IMR-90 (cell line): Measurements from ENCODE around the gene EEF1E1. TPM values are rescaled to one million over a fixed set of nuclear protein-coding genes. Genes with fewer than 3 reads are reported as not detected.
A peak's percentile ranks its signal among the peaks of the same experiment; 100 is the strongest.

Source experiments
- ATAC-seq: fragments of 200-7000 bp; cut with Tn5 transposase; 2 replicates; pipeline ENCODE4 v1.9.1; 2020; ENCODE audit warnings: low read depth, mild to moderate bottlenecking, moderate library complexity
- BruUV-seq: library from RNA; stranded (reverse); fragments of 400-500 nt; replicated peaks from 2 replicates; lab custom pipeline; 2021; lab: Mats Ljungman, UMichigan
- CTCF ChIA-PET: fragments of 300-600 bp; formaldehyde crosslinking; extraction: SDS; loops from one replicate; lab custom pipeline; 2021; ENCODE audit warnings: antibody characterized with exemption; lab: Yijun Ruan, JAX
- POLR2A ChIA-PET: fragments of 300-600 bp; sonication (Branson Sonifier 250); formaldehyde crosslinking; loops from one replicate; lab custom pipeline; 2022; ENCODE audit warnings: antibody characterized with exemption; ENCODE audit not compliant: unreplicated experiment; lab: Charles Lee
- DNase-seq: peaks from one replicate; pipeline ENCODE4 v3.0.0; 2013
- H2AFZ ChIP-seq: replicated peaks from 2 replicates; pipeline ENCODE3; 2013; ENCODE audit warnings: low read length, mild to moderate bottlenecking; ENCODE audit not compliant: poor library complexity
- H2AK5ac ChIP-seq: 2 replicates; pipeline ENCODE4 v1.6.1; 2013; ENCODE audit warnings: low read depth, low read length, inconsistent platforms
- H2AK9ac ChIP-seq: replicated peaks from 2 replicates; pipeline ENCODE3; 2013; ENCODE audit warnings: mild to moderate bottlenecking, low read depth, low read length, moderate library complexity; ENCODE audit not compliant: poor library complexity
- H2BK120ac ChIP-seq: 2 replicates; pipeline ENCODE4 v1.6.1; 2013; ENCODE audit warnings: low read depth, low read length, inconsistent platforms
- H2BK15ac ChIP-seq: 3 replicates; pipeline ENCODE4 v1.6.1; 2013; ENCODE audit warnings: low read depth, low read length, inconsistent platforms
- H2BK20ac ChIP-seq: 2 replicates; pipeline ENCODE4 v1.6.1; 2013; ENCODE audit warnings: low read depth, mild to moderate bottlenecking, inconsistent platforms, low read length, moderate library complexity
- H2BK5ac ChIP-seq: 2 replicates; pipeline ENCODE4 v1.6.1; 2013; ENCODE audit warnings: mild to moderate bottlenecking, low read depth, low read length, inconsistent platforms; ENCODE audit not compliant: poor library complexity, severe bottlenecking
- H3K14ac ChIP-seq: replicated peaks from 2 replicates; pipeline ENCODE4 v1.6.1; 2013; ENCODE audit warnings: low read depth, low read length, inconsistent platforms
- H3K18ac ChIP-seq: 2 replicates; pipeline ENCODE4 v1.6.1; 2013; ENCODE audit warnings: low read depth, low read length, control low read depth
- H3K23ac ChIP-seq: 2 replicates; pipeline ENCODE4 v1.6.1; 2013; ENCODE audit warnings: low read depth, low read length, inconsistent platforms
- H3K27ac ChIP-seq: 2 replicates; pipeline ENCODE4 v1.5.1; 2013; ENCODE audit warnings: mild to moderate bottlenecking, control low read depth, low read length; ENCODE audit not compliant: insufficient read depth
- H3K27me3 ChIP-seq: 2 replicates; pipeline ENCODE4 v1.6.1; 2013; ENCODE audit warnings: low read length; ENCODE audit not compliant: control insufficient read depth, insufficient read depth
- H3K36me3 ChIP-seq: 2 replicates; pipeline ENCODE4 v1.6.1; 2013; ENCODE audit warnings: low read length, mixed read lengths; ENCODE audit not compliant: control insufficient read depth, insufficient read depth
- H3K4ac ChIP-seq: 2 replicates; pipeline ENCODE4 v1.6.1; 2013; ENCODE audit warnings: low read depth, low read length, inconsistent platforms
- H3K4me1 ChIP-seq: 2 replicates; pipeline ENCODE4 v1.6.1; 2013; ENCODE audit warnings: low read length, mixed read lengths; ENCODE audit not compliant: control insufficient read depth, insufficient read depth
- H3K4me2 ChIP-seq: 2 replicates; pipeline ENCODE4 v1.6.1; 2013; ENCODE audit warnings: low read depth, mild to moderate bottlenecking, control low read depth, low read length, moderate library complexity
- H3K4me3 ChIP-seq: 2 replicates; pipeline ENCODE4 v1.5.1; 2013; ENCODE audit warnings: low read depth, mild to moderate bottlenecking, control low read depth, low read length, moderate library complexity; ENCODE audit not compliant: insufficient read depth
- H3K56ac ChIP-seq: 2 replicates; pipeline ENCODE4 v1.6.1; 2013; ENCODE audit warnings: low read length, inconsistent platforms; ENCODE audit not compliant: insufficient read depth; ENCODE audit errors: extremely low read depth
- H3K79me1 ChIP-seq, 2 experiments: 2 replicates each; pipeline ENCODE4 v1.6.1; 2013; ENCODE audit warnings: low read length in 2 of 2, inconsistent platforms in 1 of 2, low read depth in 1 of 2
- H3K9ac ChIP-seq: 2 replicates; pipeline ENCODE4 v1.6.1; 2013; ENCODE audit warnings: low read depth, low read length, control low read depth
- H3K9me1 ChIP-seq: 2 replicates; pipeline ENCODE4 v1.6.1; 2013; ENCODE audit warnings: low read length, inconsistent platforms; ENCODE audit not compliant: insufficient read depth
- H3K9me3 ChIP-seq: 2 replicates; pipeline ENCODE4 v1.6.1; 2013; ENCODE audit warnings: low read length; ENCODE audit not compliant: control insufficient read depth, insufficient read depth
- H4K20me1 ChIP-seq: 2 replicates; pipeline ENCODE4 v1.6.1; 2013; ENCODE audit warnings: low read length, inconsistent platforms; ENCODE audit not compliant: insufficient read depth
- H4K5ac ChIP-seq: 2 replicates; pipeline ENCODE4 v1.6.1; 2013; ENCODE audit warnings: mild to moderate bottlenecking, low read depth, low read length, control low read depth
- H4K8ac ChIP-seq, 2 experiments: 2 replicates each; pipeline ENCODE4 v1.6.1; 2013; ENCODE audit warnings: low read depth in 2 of 2, low read length in 2 of 2, control low read depth in 1 of 2, inconsistent platforms in 1 of 2
- H4K91ac ChIP-seq: 2 replicates; pipeline ENCODE4 v1.6.1; 2013; ENCODE audit warnings: low read depth, low read length, inconsistent platforms; ENCODE audit not compliant: insufficient read depth
- BHLHE40 ChIP-seq: fragments of 150-350 bp; IDR thresholded peaks from 2 replicates; pipeline ENCODE4 v1.6.1; 2016; ENCODE audit warnings: mild to moderate bottlenecking, low read depth, low read length
- CEBPB ChIP-seq: IDR thresholded peaks from 2 replicates; pipeline ENCODE4 v1.6.1; 2012; ENCODE audit warnings: low read depth, low read length, improper control_type of control experiment
- FOS ChIP-seq: fragments of 150-350 bp; IDR thresholded peaks from 2 replicates; pipeline ENCODE4 v1.6.1; 2016; ENCODE audit warnings: low read depth, low read length
- MAFK ChIP-seq: IDR thresholded peaks from 2 replicates; pipeline ENCODE4 v1.6.1; 2012; ENCODE audit warnings: low read depth, low read length, improper control_type of control experiment
- MXI1 ChIP-seq: IDR thresholded peaks from 2 replicates; pipeline ENCODE4 v1.6.1; 2012; ENCODE audit warnings: low read depth, mild to moderate bottlenecking, low read length, moderate library complexity, borderline replicate concordance
- NFE2L2 ChIP-seq: fragments of 150-350 bp; IDR thresholded peaks from 2 replicates; pipeline ENCODE4 v1.6.1; 2016; ENCODE audit warnings: low read depth, mild to moderate bottlenecking, low read length
- POLR2A ChIP-seq: IDR thresholded peaks from 2 replicates; pipeline ENCODE4 v1.6.1; 2012; ENCODE audit warnings: mild to moderate bottlenecking, low read depth, low read length
- WGBS, 2 experiments: methylation state at CpG; one replicate each; pipeline versions ENCODE4 v1.1.5 to v1.1.7; 2013; ENCODE audit warnings: missing lambda C conversion rate in 2 of 2; ENCODE audit not compliant: insufficient read length in 1 of 2; ENCODE audit errors: extremely low coverage in 2 of 2; 5-methylcytosine and 5-hydroxymethylcytosine counted together
- dilution Hi-C: fragments of 300-500 bp; cut with HindIII; formaldehyde crosslinking; loops from one replicate; pipeline ENCODE4 v1.14.3; 2018; ENCODE audit warnings: low sequenced_read_pairs; ENCODE audit not compliant: unreplicated experiment
- in situ Hi-C: fragments of 300-500 bp; cut with MboI; formaldehyde crosslinking; loops from 3 replicates; pipeline ENCODE4 v1.14.3; 2019; ENCODE audit warnings: low sequenced_read_pairs, inconsistent platforms, mixed read lengths
- intact Hi-C: fragments of 100-400 bp; cut with micrococcal nuclease; formaldehyde crosslinking; loops from 2 replicates; pipeline ENCODE4 v1.10.0; 2022
- polyA plus RNA-seq, 3 experiments: library from polyadenylated mRNA; depleted of rRNA; stranded (reverse); fragments of >200 nt; gene quantifications; 2 replicates each; pipeline ENCODE4 v1.2.3, GENCODE V29; 2012; ENCODE audit warnings: low replicate concordance in 1 of 3
- total RNA-seq: library from RNA; depleted of rRNA; stranded (reverse); fragments of >200 nt; gene quantifications from 2 replicates; pipeline ENCODE4 v1.2.3, GENCODE V29; 2012
- TF ChIP-seq, protein P1 (sequence below): conservative IDR thresholded peaks from 2 replicates; pipeline ENCODE4 v1.5.1; 2012; ENCODE audit warnings: mild to moderate bottlenecking, low read depth, low read length, improper control_type of control experiment
- TF ChIP-seq, protein P2 (sequence below): fragments of 150-350 bp; IDR thresholded peaks from 2 replicates; pipeline ENCODE4 v1.6.1; 2017; ENCODE audit warnings: mild to moderate bottlenecking, antibody characterized with exemption, low read length, low read depth

The EEF1E1 gene
- total and polyA plus RNA-seq, 2 of the 4 experiments (the other 2 are of a cell fraction): 65.8 to 68.6 TPM

DNA sequence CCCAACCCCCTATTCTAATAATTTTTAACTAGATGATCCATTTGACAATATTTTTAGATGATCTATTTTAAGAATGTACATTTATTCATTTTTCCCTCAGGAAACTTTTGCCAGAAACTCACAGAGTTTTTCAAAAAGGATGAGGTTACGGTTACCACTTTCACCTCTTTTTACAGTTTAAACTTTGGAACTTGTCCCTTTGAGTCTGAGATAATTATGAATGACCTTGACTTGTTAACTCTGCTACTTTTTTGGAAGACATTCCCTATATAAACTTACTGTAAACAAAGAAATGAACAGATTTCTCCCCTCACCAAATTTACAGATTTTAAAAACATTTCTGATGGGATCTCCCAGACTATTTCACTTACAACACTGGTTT lies 19.8 kb downstream of the EEF1E1 start:
- H3K14ac ChIP-seq: peak overlapping the region; percentile 49; the same call in 1 of the 2 replicates
- peak overlapping the region; percentile 58; the same call in 1 of the 2 replicates for H4K5ac ChIP-seq
- no peak overlapping the region for H2AFZ ChIP-seq
- H3K9me3 ChIP-seq: no peaks in the 10 kb centered on the region
- H2BK120ac ChIP-seq: peak overlapping the region; percentile 64
- ATAC-seq: no peak
- H3K79me1 ChIP-seq: peaks cover 8 to 52% of the 10 kb centered on the region in 2 experiments
- H2AK5ac ChIP-seq: no peak overlapping the region
- POLR2A ChIA-PET: no interaction called here
- no peak for TF ChIP-seq MAFK
- TF ChIP-seq NFE2L2: no peak
- TF ChIP-seq, protein P1, sequence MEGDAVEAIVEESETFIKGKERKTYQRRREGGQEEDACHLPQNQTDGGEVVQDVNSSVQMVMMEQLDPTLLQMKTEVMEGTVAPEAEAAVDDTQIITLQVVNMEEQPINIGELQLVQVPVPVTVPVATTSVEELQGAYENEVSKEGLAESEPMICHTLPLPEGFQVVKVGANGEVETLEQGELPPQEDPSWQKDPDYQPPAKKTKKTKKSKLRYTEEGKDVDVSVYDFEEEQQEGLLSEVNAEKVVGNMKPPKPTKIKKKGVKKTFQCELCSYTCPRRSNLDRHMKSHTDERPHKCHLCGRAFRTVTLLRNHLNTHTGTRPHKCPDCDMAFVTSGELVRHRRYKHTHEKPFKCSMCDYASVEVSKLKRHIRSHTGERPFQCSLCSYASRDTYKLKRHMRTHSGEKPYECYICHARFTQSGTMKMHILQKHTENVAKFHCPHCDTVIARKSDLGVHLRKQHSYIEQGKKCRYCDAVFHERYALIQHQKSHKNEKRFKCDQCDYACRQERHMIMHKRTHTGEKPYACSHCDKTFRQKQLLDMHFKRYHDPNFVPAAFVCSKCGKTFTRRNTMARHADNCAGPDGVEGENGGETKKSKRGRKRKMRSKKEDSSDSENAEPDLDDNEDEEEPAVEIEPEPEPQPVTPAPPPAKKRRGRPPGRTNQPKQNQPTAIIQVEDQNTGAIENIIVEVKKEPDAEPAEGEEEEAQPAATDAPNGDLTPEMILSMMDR: no peak
- no peak for TF ChIP-seq BHLHE40
- TF ChIP-seq MXI1: no peak
- TF ChIP-seq POLR2A: no peak
- no peak for TF ChIP-seq CEBPB
- TF ChIP-seq FOS: no peak
- TF ChIP-seq, protein P2, sequence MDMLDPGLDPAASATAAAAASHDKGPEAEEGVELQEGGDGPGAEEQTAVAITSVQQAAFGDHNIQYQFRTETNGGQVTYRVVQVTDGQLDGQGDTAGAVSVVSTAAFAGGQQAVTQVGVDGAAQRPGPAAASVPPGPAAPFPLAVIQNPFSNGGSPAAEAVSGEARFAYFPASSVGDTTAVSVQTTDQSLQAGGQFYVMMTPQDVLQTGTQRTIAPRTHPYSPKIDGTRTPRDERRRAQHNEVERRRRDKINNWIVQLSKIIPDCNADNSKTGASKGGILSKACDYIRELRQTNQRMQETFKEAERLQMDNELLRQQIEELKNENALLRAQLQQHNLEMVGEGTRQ: no peak
- H3K9ac ChIP-seq: no peak overlapping the region
- H2BK5ac ChIP-seq: peak overlapping the region; percentile 82
- H3K27me3 ChIP-seq: no peaks in the 10 kb centered on the region
- peaks cover 14% of the 10 kb centered on the region; the same call in 1 of the 2 replicates for H3K9me1 ChIP-seq
- no peak overlapping the region for H2AK9ac ChIP-seq
- H4K8ac ChIP-seq: 0 out of 4 replicates have a peak overlapping the region, but pooled peaks have one; percentile 20 to 56
- H4K20me1 ChIP-seq: no peaks in the 10 kb centered on the region; the same call in 1 of the 2 replicates
- no peak overlapping the region for H3K4me2 ChIP-seq
- intact Hi-C loops (no loop called here), dilution Hi-C loops (no loop called here), in situ Hi-C loops (no loop called here)
- 0 out of 3 replicates have a peak overlapping the region, but pooled peaks have one; percentile 18 for H2BK15ac ChIP-seq
- WGBS, 2 experiments: no CpG with 5 or more reads among the region's 1 CpG
- no peak for DNase-seq
- H3K36me3 ChIP-seq: peaks cover 5% of the 10 kb centered on the region
- peak overlapping the region; percentile 85; the same call in 1 of the 2 replicates for H3K18ac ChIP-seq
- BruUV-seq: no TSS peak
- CTCF ChIA-PET: no interaction called here
- H4K91ac ChIP-seq: no peak overlapping the region
- H2BK20ac ChIP-seq: peak overlapping the region; percentile 71
- H3K23ac ChIP-seq: peak overlapping the region; percentile 69; the same call in 1 of the 2 replicates
- peak overlapping the region; percentile 71; the same call in 1 of the 2 replicates for H3K4ac ChIP-seq
- H3K27ac ChIP-seq: no peak overlapping the region
- peaks cover 22% of the 10 kb centered on the region for H3K4me1 ChIP-seq
- no peak overlapping the region for H3K56ac ChIP-seq
- no peak overlapping the region for H3K4me3 ChIP-seq
